ENCODE data around the gene CIC.

GRCh38 chr19:42287017-42287826, 18.2 kb downstream of the CIC start:
- no peak for TF ChIP-seq POLR2A (IDR thresholded peaks at IDR 0.05)
- no peak for TF ChIP-seq CTCF (IDR thresholded peaks at IDR 0.05)

Data from body of pancreas (tissue), 4 donors.